ENCODE data around the gene RFC5. TPM values are rescaled to one million over a fixed set of nuclear protein-coding genes. Genes with fewer than 3 reads are reported as not detected.

RFC5 gene
- total RNA-seq, 1 donor from 2014 or later: 8.3 TPM

DNA sequence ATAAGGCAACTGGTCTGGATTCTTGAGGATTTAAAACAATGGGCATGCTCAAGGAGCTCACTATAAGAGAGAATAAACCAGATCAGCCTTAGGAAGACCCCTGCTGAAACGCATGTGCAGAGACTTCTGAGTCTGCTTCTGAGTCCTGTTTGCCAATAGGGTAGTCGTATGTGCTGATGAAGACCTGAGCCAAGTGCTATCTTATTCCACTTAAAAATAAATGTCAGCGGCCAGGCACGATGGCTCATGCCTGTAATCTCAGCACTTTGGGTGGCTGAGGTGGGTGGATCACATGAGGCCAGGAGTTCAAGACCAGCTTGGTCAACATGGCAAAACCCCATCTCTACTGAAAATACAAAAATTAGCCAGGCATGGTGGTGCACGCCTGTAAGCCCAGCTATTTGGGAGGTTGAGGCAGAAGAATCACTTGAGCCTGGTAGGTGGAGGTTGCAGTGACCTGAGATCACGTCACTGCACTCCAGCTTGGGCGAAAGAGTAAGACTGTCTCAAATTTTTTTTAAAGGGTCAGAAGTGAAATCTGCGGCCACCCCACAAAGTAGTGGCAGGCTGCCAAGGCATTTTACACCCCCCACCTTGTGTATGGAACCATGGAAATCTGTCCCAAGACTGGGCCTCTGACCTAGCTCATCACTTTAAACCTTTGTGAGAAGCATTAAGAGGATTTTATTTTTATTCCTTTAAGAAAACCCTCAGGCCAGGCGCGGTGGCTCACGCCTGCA lies 20.3 kb downstream of the RFC5 start:
- Mint-ChIP-seq H3K4me1 (ENCODE audit: unreplicated experiment) (no peaks in the 10 kb centered on the region), H3K36me3 (ENCODE audit: low read depth, unreplicated experiment) (peaks cover 43% of the 10 kb centered on the region), H3K27me3 (ENCODE audit: unreplicated experiment) (peaks cover 8% of the 10 kb centered on the region), H3K27ac (ENCODE audit: unreplicated experiment) (no peak overlapping the region), H3K4me3 (ENCODE audit: unreplicated experiment) (peak overlapping the region; percentile 42), H3K9me3 (ENCODE audit: unreplicated experiment) (no peaks in the 10 kb centered on the region)
- no peak for DNase-seq (ENCODE audit: low spot score)
- TF ChIP-seq, protein P1, sequence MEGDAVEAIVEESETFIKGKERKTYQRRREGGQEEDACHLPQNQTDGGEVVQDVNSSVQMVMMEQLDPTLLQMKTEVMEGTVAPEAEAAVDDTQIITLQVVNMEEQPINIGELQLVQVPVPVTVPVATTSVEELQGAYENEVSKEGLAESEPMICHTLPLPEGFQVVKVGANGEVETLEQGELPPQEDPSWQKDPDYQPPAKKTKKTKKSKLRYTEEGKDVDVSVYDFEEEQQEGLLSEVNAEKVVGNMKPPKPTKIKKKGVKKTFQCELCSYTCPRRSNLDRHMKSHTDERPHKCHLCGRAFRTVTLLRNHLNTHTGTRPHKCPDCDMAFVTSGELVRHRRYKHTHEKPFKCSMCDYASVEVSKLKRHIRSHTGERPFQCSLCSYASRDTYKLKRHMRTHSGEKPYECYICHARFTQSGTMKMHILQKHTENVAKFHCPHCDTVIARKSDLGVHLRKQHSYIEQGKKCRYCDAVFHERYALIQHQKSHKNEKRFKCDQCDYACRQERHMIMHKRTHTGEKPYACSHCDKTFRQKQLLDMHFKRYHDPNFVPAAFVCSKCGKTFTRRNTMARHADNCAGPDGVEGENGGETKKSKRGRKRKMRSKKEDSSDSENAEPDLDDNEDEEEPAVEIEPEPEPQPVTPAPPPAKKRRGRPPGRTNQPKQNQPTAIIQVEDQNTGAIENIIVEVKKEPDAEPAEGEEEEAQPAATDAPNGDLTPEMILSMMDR (IDR thresholded peaks at IDR 0.05; ENCODE audit: unreplicated experiment): no peak

DNA sequence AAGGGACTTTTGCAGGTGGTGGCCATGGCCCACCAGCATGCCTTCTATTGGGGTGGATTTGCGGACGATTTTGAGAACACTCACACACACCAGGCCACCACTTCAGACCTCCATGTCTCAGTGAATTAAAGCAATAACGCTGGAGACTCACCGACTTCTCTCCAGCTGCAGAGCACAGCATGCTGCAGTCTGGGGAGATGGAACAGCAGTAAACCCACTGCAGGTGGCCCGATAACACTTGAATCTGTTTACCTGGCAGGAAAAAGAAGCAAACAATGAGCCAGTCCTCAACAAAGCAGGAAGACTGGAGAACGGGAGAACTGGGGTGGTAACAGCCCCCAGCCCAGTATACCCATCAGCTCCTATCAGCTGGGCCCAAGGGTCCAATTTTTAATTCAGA lies 21.6 kb downstream of the RFC5 start:
- peaks cover 8% of the 10 kb centered on the region for H3K27me3 Mint-ChIP-seq (ENCODE audit: unreplicated experiment)
- no peaks in the 10 kb centered on the region for H3K4me1 Mint-ChIP-seq (ENCODE audit: unreplicated experiment)
- no peak overlapping the region for H3K27ac Mint-ChIP-seq (ENCODE audit: unreplicated experiment)
- TF ChIP-seq, protein P1 (IDR thresholded peaks at IDR 0.05; ENCODE audit: unreplicated experiment): no peak
- peaks cover 50% of the 10 kb centered on the region for H3K36me3 Mint-ChIP-seq (ENCODE audit: low read depth, unreplicated experiment)
- H3K4me3 Mint-ChIP-seq (ENCODE audit: unreplicated experiment): no peak overlapping the region
- no peaks in the 10 kb centered on the region for H3K9me3 Mint-ChIP-seq (ENCODE audit: unreplicated experiment)
- no peak for DNase-seq (ENCODE audit: low spot score)

DNA sequence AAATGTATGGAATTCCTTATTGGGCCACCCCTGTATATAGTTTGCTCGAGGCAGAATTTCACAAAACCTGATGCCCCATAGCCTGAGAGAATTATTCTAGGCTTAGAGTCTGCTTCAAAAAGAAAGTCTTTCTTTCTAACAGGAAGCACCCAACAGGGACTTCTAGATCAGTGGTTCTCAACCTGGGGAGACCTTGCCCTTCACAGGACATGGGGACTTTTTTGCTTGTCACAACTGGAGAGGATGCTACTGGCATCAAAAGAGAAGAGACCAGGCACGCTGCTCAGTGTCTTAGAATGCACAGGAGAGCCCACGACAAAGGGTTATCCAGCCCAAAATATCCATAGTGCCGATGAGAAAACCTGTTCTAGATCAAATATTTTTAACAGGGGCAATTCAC lies 25.6 kb downstream of the RFC5 start:
- Mint-ChIP-seq H3K4me3 (ENCODE audit: unreplicated experiment) (no peak overlapping the region), H3K4me1 (ENCODE audit: unreplicated experiment) (no peaks in the 10 kb centered on the region), H3K9me3 (ENCODE audit: unreplicated experiment) (no peaks in the 10 kb centered on the region), H3K27ac (ENCODE audit: unreplicated experiment) (peak overlapping the region; percentile 52), H3K27me3 (ENCODE audit: unreplicated experiment) (peaks cover 9% of the 10 kb centered on the region), H3K36me3 (ENCODE audit: low read depth, unreplicated experiment) (peaks cover 46% of the 10 kb centered on the region)
- no peak for DNase-seq (ENCODE audit: low spot score)
- TF ChIP-seq, protein P1 (IDR thresholded peaks at IDR 0.05; ENCODE audit: unreplicated experiment): no peak

DNA sequence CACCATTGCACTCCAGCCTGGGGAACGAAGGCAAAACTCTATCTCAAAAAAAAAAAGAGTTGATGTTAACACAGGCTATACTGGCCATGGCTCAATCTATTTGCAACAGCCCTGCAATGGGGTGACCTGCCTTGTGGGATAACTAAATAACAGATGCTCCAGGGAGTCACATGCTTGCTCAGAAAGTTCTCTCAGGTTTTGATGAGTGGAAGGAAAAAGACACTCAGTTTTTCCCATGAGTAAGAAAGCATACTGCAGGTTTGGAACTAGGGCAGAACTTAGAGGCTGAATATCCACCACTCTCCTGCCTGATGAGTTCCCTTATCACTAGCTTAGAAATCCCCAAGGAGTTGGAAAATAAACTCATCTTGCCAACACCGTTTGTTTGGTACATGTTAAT lies 27.6 kb downstream of the RFC5 start:
- no peak for DNase-seq (ENCODE audit: low spot score)
- no peaks in the 10 kb centered on the region for H3K9me3 Mint-ChIP-seq (ENCODE audit: unreplicated experiment)
- no peak overlapping the region for H3K27ac Mint-ChIP-seq (ENCODE audit: unreplicated experiment)
- H3K36me3 Mint-ChIP-seq (ENCODE audit: low read depth, unreplicated experiment): peaks cover 42% of the 10 kb centered on the region
- no peaks in the 10 kb centered on the region for H3K4me1 Mint-ChIP-seq (ENCODE audit: unreplicated experiment)
- no peak overlapping the region for H3K4me3 Mint-ChIP-seq (ENCODE audit: unreplicated experiment)
- peaks cover 7% of the 10 kb centered on the region for H3K27me3 Mint-ChIP-seq (ENCODE audit: unreplicated experiment)
- TF ChIP-seq, protein P1 (IDR thresholded peaks at IDR 0.05; ENCODE audit: unreplicated experiment): no peak

DNA sequence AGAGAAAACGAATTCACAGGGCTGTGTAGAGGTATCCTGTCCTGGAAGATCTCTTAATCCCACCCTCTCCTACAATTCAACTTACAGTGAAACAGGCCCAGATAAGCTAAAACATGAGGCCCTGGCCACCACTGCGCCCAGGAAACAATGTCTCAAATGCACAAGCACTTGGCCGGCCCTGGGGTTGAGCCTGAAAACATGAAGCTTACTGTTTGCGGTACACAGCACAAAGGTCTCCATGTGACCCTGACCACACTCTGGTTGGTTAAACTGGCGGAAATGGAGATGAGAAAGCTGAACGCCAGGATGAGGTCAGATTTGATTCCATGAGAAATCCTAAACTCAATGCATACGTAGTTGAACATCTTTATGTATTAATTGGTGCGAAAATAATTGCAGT lies 28.1 kb downstream of the RFC5 start:
- TF ChIP-seq, protein P1 (IDR thresholded peaks at IDR 0.05; ENCODE audit: unreplicated experiment): no peak
- peaks cover 7% of the 10 kb centered on the region for H3K27me3 Mint-ChIP-seq (ENCODE audit: unreplicated experiment)
- no peak for DNase-seq (ENCODE audit: low spot score)
- H3K36me3 Mint-ChIP-seq (ENCODE audit: low read depth, unreplicated experiment): peaks cover 40% of the 10 kb centered on the region
- H3K9me3 Mint-ChIP-seq (ENCODE audit: unreplicated experiment): no peaks in the 10 kb centered on the region
- H3K4me3 Mint-ChIP-seq (ENCODE audit: unreplicated experiment): no peak overlapping the region
- no peak overlapping the region for H3K27ac Mint-ChIP-seq (ENCODE audit: unreplicated experiment)
- H3K4me1 Mint-ChIP-seq (ENCODE audit: unreplicated experiment): no peaks in the 10 kb centered on the region
